ENCODE data around the gene PAQR5.

DNA sequence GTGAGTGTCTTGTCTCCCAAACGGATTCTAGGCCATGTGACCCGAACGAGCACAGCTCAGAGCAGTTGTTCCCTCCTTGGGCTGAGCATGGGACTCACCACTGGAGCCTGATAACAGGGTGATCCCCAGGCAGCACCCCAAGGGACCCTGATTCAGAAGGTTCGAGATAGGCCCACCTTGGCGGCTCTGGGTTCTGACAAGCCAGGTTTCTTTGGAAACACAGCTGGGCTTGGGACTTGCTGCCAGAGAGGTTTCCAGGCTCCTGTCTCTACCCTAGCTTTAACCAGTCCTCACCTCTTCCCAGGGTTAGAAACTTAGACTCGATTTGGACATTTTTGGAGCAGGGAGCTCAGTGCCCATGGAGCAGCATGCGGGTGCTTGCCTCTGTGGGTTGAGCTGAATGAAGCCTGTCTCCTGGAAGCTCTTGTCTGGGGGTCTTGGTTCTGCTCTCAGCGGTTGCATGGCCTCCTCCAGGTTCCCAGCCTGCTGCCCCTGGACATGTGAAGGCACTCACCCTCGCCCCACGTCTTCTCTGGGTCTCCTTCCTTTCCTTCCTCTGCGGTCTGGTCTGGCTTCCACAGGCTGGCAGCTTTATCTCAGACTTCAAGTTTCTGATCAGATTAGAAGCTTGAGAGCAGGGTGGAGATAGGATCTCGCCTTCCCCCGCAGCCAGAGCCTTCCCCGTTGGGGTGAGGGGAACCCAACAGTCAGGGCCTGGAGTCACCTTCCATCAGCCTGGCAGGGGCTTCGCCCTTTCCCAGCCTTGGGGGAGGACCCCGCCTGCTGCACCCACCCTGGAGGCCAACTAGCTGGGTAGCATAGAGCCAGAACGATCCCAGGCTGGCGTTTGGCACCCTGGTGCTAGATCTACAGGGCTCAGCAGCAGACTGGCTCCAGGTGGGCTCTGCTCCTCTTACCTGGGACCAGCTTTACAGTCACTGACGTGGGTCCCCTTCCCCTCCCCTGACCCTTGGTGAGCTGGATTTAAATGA lies 21.0 kb downstream of the PAQR5 start:
- TF ChIP-seq, protein P1, sequence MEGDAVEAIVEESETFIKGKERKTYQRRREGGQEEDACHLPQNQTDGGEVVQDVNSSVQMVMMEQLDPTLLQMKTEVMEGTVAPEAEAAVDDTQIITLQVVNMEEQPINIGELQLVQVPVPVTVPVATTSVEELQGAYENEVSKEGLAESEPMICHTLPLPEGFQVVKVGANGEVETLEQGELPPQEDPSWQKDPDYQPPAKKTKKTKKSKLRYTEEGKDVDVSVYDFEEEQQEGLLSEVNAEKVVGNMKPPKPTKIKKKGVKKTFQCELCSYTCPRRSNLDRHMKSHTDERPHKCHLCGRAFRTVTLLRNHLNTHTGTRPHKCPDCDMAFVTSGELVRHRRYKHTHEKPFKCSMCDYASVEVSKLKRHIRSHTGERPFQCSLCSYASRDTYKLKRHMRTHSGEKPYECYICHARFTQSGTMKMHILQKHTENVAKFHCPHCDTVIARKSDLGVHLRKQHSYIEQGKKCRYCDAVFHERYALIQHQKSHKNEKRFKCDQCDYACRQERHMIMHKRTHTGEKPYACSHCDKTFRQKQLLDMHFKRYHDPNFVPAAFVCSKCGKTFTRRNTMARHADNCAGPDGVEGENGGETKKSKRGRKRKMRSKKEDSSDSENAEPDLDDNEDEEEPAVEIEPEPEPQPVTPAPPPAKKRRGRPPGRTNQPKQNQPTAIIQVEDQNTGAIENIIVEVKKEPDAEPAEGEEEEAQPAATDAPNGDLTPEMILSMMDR (IDR thresholded peaks at IDR 0.05), result no peak
- TF ChIP-seq POLR2AphosphoS5 (IDR thresholded peaks at IDR 0.05), result no peak

All from sigmoid colon (tissue), 4 donors.